ENCODE measurements around the gene PHLDB3. TPM values are rescaled to one million over a fixed set of nuclear protein-coding genes. Genes with fewer than 3 reads are reported as not detected.
"Not testable (repeated sequence)": the region's sequence is repeated elsewhere in the genome, so short reads cannot be mapped to it uniquely, and the experiment has no call there.

PHLDB3 gene
- total RNA-seq, 1 experiment from 2014 or later: 36.7 TPM

DNA sequence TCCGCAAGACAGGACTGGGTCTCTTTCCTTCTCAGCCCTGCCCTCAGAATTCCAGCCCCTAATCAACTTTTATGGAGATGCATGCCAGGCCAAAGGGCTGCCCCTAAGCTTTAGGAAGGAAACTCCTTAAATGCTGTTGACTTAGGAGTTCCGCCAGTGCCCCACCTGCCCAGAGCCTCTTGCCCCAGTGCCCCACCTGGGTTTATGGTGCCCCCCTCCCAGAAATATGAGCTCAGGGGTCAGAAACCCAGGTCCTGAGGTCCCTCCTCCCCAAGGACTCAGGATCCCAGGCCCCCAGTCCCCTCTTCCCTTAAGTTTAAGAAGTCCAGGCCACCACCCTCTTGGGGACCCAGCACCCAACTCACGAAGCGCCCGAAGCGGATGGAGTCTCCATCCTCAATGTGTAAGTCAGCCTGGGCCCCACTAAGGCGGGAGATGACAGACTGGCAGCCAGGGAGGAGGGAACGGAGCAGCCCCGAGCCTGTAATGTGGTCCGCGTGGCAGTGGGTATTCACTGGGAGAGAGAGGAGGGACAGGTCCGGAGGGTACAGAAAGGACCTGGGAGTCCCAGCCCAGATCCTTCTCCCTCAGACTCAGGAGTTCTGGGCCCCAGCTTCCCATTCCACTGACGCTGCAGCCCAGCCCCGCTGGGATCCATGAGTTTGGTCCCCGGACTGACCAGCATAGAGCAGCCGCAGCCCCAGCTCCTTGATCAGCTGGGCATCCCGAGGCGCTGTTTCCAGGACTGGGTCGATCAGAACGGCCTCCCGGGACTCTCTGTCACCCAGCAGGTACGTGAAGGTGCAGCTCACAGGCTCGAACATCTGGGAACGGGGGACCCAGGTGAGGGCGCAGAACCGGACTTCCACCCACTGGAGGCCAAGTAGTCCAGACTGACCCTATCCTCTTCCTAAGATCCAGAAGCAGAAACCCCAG lies 21.6 kb upstream of the PHLDB3 start:
- peaks cover 51% of the 10 kb centered on the region for H3K79me2 ChIP-seq (ENCODE audit: low read depth)
- ChIA-PET POLR2A (ENCODE audit: unreplicated experiment) (no interaction called here), CTCF (interaction anchor here (0.6 kb wide), 1 partner anchor 10 kb away, joined by 3 read pairs; no protein-coding TSS in a partner anchor)
- DNase-seq: peak in 1 of 2 experiments; percentile 26
- no peaks in the 10 kb centered on the region for H4K20me1 ChIP-seq (ENCODE audit: insufficient read depth)
- peaks cover 50% of the 10 kb centered on the region for H3K4me1 ChIP-seq (replicated peaks; ENCODE audit: insufficient read depth)
- H3K27ac ChIP-seq: peak overlapping the region; percentile 46
- peak overlapping the region; percentile 87 for H3K4me2 ChIP-seq
- intact Hi-C loops (cut with micrococcal nuclease; ENCODE audit: unreplicated experiment): loop anchor here (5.0 kb wide), 1 partner anchor 51 kb away; the partner anchor contains the start of genes PINLYP and XRCC1
- no peak for TF ChIP-seq EZH2 (IDR thresholded peaks at IDR 0.05; ENCODE audit: low read depth)
- TF ChIP-seq, protein P1, sequence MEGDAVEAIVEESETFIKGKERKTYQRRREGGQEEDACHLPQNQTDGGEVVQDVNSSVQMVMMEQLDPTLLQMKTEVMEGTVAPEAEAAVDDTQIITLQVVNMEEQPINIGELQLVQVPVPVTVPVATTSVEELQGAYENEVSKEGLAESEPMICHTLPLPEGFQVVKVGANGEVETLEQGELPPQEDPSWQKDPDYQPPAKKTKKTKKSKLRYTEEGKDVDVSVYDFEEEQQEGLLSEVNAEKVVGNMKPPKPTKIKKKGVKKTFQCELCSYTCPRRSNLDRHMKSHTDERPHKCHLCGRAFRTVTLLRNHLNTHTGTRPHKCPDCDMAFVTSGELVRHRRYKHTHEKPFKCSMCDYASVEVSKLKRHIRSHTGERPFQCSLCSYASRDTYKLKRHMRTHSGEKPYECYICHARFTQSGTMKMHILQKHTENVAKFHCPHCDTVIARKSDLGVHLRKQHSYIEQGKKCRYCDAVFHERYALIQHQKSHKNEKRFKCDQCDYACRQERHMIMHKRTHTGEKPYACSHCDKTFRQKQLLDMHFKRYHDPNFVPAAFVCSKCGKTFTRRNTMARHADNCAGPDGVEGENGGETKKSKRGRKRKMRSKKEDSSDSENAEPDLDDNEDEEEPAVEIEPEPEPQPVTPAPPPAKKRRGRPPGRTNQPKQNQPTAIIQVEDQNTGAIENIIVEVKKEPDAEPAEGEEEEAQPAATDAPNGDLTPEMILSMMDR (conservative IDR thresholded peaks at IDR 0.05): no peak
- no TSS peak for BruUV-seq (replicated peaks)
- peak overlapping the region; percentile 97 for H3K4me3 ChIP-seq
- H3K9me2 ChIP-seq (ENCODE audit: insufficient read depth): no peaks in the 10 kb centered on the region
- no peaks in the 10 kb centered on the region for H3K27me3 ChIP-seq (ENCODE audit: insufficient read depth, low read depth)
- H3K36me3 ChIP-seq (ENCODE audit: low read depth): 0 out of 2 replicates have a peak, but pooled peaks cover 7% of the 10 kb centered on the region
- H3K9me3 ChIP-seq (ENCODE audit: insufficient read depth, low read depth): no peaks in the 10 kb centered on the region
- H3F3A ChIP-seq (ENCODE audit: insufficient read depth, low read depth): peaks cover 56% of the 10 kb centered on the region; the same call in 1 of the 2 replicates
- peak overlapping the region; percentile 93 for H2AFZ ChIP-seq

DNA sequence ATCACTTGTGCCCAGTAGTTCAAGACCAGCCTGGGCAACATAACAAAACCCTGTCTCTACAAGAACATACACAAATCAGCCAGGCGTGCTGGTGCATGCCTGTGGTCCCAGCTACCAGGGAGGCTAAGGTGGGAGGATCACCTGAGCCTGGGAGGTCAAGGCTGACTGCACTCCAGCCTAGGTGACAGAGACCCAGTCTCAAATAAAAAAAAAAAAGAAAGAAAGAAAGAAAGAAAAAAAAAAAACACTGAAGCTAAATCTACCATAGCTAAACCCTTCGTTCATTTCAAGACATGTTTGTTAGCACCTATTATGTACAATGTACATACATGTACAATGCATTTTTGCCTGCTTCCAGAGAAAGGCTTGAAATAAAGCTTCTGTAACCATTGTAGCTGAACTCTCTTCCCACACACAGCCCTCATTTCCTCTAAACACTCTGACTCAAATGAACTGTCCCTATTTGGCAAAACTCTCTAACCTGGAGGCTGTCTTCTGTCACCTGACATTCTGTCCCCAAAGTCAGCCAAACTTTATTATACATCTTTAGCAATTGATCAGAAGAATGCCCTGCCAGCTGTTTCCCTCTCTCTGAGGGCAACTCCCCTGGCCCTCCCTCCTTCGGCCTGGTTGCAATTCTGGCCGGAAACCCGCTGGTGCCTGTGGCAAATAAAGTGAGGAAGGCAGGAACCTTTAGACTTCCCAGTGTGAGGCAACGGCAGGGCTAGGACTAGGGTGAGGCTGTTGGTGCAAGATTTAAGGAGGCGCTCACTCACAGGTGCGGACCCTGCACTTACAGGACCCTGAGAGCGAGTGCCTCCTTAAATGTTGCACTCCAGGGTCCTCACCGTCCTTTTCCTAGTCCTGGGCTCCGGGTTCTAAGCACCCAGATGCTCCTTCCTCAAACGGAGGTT lies 20.6 kb upstream of the PHLDB3 start:
- BruUV-seq (replicated peaks): no TSS peak
- CTCF ChIA-PET: interaction anchor here (0.6 to 0.7 kb wide), 3 partner anchors 50 to 865 kb away, joined by 3 to 4 read pairs (median 3); partner anchors contain the start of gene XRCC1
- Histone ChIP-seq H3K27ac (peak overlapping the region; percentile 46), H3K79me2 (ENCODE audit: low read depth) (peaks cover 51% of the 10 kb centered on the region), H3K4me1 (replicated peaks; ENCODE audit: insufficient read depth) (peaks cover 50% of the 10 kb centered on the region), H3F3A (ENCODE audit: insufficient read depth, low read depth) (peaks cover 61% of the 10 kb centered on the region; the same call in 1 of the 2 replicates), H3K4me2 (peak overlapping the region; percentile 87), H2AFZ (peak overlapping the region; percentile 93; the same call in 1 of the 2 replicates), H4K20me1 (ENCODE audit: insufficient read depth) (no peaks in the 10 kb centered on the region), H3K27me3 (ENCODE audit: insufficient read depth, low read depth) (no peaks in the 10 kb centered on the region), H3K36me3 (ENCODE audit: low read depth) (0 out of 2 replicates have a peak, but pooled peaks cover 7% of the 10 kb centered on the region), H3K9me2 (ENCODE audit: insufficient read depth) (no peaks in the 10 kb centered on the region), H3K9me3 (ENCODE audit: insufficient read depth, low read depth) (no peaks in the 10 kb centered on the region), H3K4me3 (peak overlapping the region; percentile 97)
- POLR2A ChIA-PET (ENCODE audit: unreplicated experiment): interaction anchor here (0.5 to 0.7 kb wide), 5 partner anchors 10 to 1278 kb away, joined by 3 to 4 read pairs (median 4); no protein-coding TSS in a partner anchor
- TF ChIP-seq EZH2 (IDR thresholded peaks at IDR 0.05; ENCODE audit: low read depth): no peak
- intact Hi-C loops (cut with micrococcal nuclease; ENCODE audit: unreplicated experiment): loop anchor here (5.0 kb wide), 1 partner anchor 52 kb away; the partner anchor contains the start of genes PINLYP and XRCC1
- peak; percentile 72 to 80 for DNase-seq

DNA sequence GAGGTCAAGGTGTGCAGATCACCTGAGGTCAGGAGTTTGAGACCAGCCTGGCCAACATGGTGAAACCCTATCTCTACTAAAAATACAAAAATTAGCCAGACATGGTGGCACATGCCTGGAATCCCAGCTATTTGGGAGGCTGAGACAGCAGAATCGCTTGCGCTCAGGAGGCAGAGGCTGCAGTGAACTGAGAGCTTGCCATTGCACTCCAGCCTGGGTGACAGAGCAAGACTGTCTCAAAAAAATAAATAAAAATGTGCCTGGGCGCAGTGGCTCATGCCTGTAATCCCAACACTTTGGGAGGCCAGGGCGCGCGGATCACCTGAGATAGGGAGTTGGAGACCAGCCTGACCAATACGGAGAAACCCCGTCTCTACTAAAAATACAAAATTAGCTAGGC lies 19.1 kb upstream of the PHLDB3 start:
- POLR2A ChIA-PET (ENCODE audit: unreplicated experiment); H3K27me3 ChIP-seq (ENCODE audit: insufficient read depth, low read depth); H3K9me2 ChIP-seq (ENCODE audit: insufficient read depth); H3K4me3 ChIP-seq; H3K9me3 ChIP-seq (ENCODE audit: insufficient read depth, low read depth); H3K36me3 ChIP-seq (ENCODE audit: low read depth); BruUV-seq (replicated peaks); intact Hi-C loops (cut with micrococcal nuclease; ENCODE audit: unreplicated experiment); H3K27ac ChIP-seq; H2AFZ ChIP-seq; H4K20me1 ChIP-seq (ENCODE audit: insufficient read depth); DNase-seq: not testable (repeated sequence)
- peaks cover 65% of the 10 kb centered on the region for H3F3A ChIP-seq (ENCODE audit: insufficient read depth, low read depth)
- CTCF ChIA-PET: interaction anchor here (0.6 kb wide), 1 partner anchor 8 kb away, joined by 10 read pairs; no protein-coding TSS in a partner anchor
- H3K79me2 ChIP-seq (ENCODE audit: low read depth): peaks cover 52% of the 10 kb centered on the region
- peak overlapping the region; percentile 19 for H3K4me2 ChIP-seq
- peaks cover 45% of the 10 kb centered on the region for H3K4me1 ChIP-seq (replicated peaks; ENCODE audit: insufficient read depth)
